Sigmoid colon (tissue), 4 donors: ENCODE data around the gene NCS1.

Experiments
- EP300 ChIP-seq, 4 donors: sonication (generic); formaldehyde crosslinking; IDR thresholded peaks; one replicate each; pipeline ENCODE4 v1.6.1; 2017; ENCODE audit warnings: antibody characterized with exemption in 4 of 4
- POLR2A ChIP-seq, 2 donors: fragments of 450-650 bp; IDR thresholded peaks; one replicate each; pipeline ENCODE4 v1.6.1; 2016; ENCODE audit warnings: antibody characterized with exemption in 2 of 2, mild to moderate bottlenecking in 2 of 2, moderate library complexity in 2 of 2
- POLR2AphosphoS5 ChIP-seq, 4 donors: sonication (generic); formaldehyde crosslinking; IDR thresholded peaks; one replicate each; pipeline ENCODE4 v1.6.1; 2017; ENCODE audit warnings: antibody characterized with exemption in 4 of 4
- TF ChIP-seq, protein P1 (sequence below), 4 experiments: fragments of 450-650 bp in 3 of 4; fragments of 200-600 bp in 1 of 4; IDR thresholded peaks; one replicate each; pipeline ENCODE4 v1.5.1; 2016 to 2019; ENCODE audit warnings: antibody characterized with exemption in 4 of 4, mild to moderate bottlenecking in 3 of 4, moderate library complexity in 2 of 4

DNA sequence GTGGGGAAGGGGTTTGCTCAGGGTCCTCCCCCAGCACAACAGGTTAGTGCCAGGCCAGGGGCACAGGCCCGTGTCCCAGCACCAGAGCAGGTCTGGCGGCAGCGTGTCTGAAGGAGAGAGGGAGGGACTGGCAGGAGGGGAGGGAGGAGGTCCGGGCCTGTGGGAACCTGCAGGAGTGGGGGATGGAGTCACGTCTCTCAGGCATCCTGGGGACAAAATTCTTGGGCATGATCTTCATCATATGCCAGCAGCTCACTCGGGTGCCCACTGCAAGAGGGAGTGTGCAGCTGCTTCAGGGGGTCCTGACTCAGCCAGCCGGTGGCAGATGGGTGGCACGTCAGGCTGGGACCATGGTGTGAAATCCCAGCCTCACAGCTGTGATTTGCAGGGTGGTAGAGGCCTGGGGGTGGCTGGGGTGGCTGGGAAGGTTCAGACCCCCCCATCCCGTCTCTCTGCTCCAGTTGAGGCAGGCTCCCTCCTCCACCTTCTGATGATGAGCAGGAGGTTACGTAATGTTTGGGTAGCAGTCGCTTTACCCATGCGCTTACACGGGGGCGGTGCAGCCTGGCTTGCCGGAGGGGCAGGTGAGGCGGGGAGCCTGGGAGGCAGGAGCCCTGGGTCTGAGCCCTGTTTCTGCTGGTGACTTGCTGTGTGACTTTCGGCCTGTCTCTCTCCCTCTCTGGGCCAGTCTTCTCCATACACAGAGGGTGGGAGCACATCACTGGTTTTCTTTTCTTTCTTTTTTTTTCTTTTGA lies 40.5 kb downstream of the NCS1 start:
- TF ChIP-seq, protein P1, sequence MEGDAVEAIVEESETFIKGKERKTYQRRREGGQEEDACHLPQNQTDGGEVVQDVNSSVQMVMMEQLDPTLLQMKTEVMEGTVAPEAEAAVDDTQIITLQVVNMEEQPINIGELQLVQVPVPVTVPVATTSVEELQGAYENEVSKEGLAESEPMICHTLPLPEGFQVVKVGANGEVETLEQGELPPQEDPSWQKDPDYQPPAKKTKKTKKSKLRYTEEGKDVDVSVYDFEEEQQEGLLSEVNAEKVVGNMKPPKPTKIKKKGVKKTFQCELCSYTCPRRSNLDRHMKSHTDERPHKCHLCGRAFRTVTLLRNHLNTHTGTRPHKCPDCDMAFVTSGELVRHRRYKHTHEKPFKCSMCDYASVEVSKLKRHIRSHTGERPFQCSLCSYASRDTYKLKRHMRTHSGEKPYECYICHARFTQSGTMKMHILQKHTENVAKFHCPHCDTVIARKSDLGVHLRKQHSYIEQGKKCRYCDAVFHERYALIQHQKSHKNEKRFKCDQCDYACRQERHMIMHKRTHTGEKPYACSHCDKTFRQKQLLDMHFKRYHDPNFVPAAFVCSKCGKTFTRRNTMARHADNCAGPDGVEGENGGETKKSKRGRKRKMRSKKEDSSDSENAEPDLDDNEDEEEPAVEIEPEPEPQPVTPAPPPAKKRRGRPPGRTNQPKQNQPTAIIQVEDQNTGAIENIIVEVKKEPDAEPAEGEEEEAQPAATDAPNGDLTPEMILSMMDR (IDR thresholded peaks at IDR 0.05): no peak
- TF ChIP-seq EP300 (IDR thresholded peaks at IDR 0.05): no peak
- TF ChIP-seq POLR2A (IDR thresholded peaks at IDR 0.05): no peak
- TF ChIP-seq POLR2AphosphoS5 (IDR thresholded peaks at IDR 0.05): no peak
